ENCODE results near the gene GLRX.

The GLRX gene

GRCh38 chr5:95779611-95780010 lies 42.9 kb downstream of the GLRX start:
- no peak for DNase-seq

- no peak for DNase-seq
Measured at GRCh38 chr5:95778713-95779436, 43.7 kb downstream of the GLRX start.

- DNase-seq: no peak
Measured at GRCh38 chr5:95777441-95777840, 45.1 kb downstream of the GLRX start.

GRCh38 chr5:95773335-95774059 lies 49.0 kb downstream of the GLRX start:
- DNase-seq: no peak

- DNase-seq: no peak
Measured at GRCh38 chr5:95771892-95772291, 50.6 kb downstream of the GLRX start.

GRCh38 chr5:95770830-95771708 lies 51.5 kb downstream of the GLRX start:
- no peak for DNase-seq

- DNase-seq: no peak
Measured at GRCh38 chr5:95768731-95769130, 53.8 kb downstream of the GLRX start.

- no peak for DNase-seq
Measured at GRCh38 chr5:95763941-95764340, 58.6 kb downstream of the GLRX start.
